ENCODE data around the gene CCSER1.

- TF ChIP-seq CTCF (IDR thresholded peaks at IDR 0.05; ENCODE audit: low read length) (no peak), EZH2 (IDR thresholded peaks at IDR 0.05; ENCODE audit: borderline replicate concordance, low read length) (no peak)
These were observed 867.8 kb downstream of the CCSER1 start for GRCh38 chr4:90994851-90995574.

Measured in OCI-LY1 (cell line).